ENCODE results near the gene SELENOO. TPM values are rescaled to one million over a fixed set of nuclear protein-coding genes. Genes with fewer than 3 reads are reported as not detected.

SELENOO gene
- total RNA-seq, 1 experiment from 2014 or later: 28.6 TPM

GRCh38 chr22:50178471-50178864 lies 22.3 kb upstream of the SELENOO start:
- BruUV-seq (replicated peaks): no TSS peak
- DNase-seq: no peak
- no peaks in the 10 kb centered on the region for H3K27me3 Mint-ChIP-seq (ENCODE audit: unreplicated experiment)
- H3K27ac Mint-ChIP-seq (ENCODE audit: unreplicated experiment): no peak overlapping the region
- no peak overlapping the region for H3K4me3 Mint-ChIP-seq (ENCODE audit: low read depth, unreplicated experiment)
- no peak for TF ChIP-seq CTCF (IDR thresholded peaks at IDR 0.05; ENCODE audit: unreplicated experiment)
- intact Hi-C loops (cut with micrococcal nuclease; ENCODE audit: unreplicated experiment): no loop called here
- peaks cover 12% of the 10 kb centered on the region for H3K36me3 Mint-ChIP-seq (ENCODE audit: insufficient read depth, unreplicated experiment)
- no peaks in the 10 kb centered on the region for H3K9me3 Mint-ChIP-seq (ENCODE audit: low read depth, unreplicated experiment)
- H3K4me1 Mint-ChIP-seq (ENCODE audit: low read depth, unreplicated experiment): no peaks in the 10 kb centered on the region
- CTCF ChIA-PET: no interaction called here

GRCh38 chr22:50178871-50179869 lies 21.6 kb upstream of the SELENOO start:
- Mint-ChIP-seq H3K36me3 (ENCODE audit: insufficient read depth, unreplicated experiment) (peaks cover 12% of the 10 kb centered on the region), H3K4me3 (ENCODE audit: low read depth, unreplicated experiment) (no peak overlapping the region), H3K4me1 (ENCODE audit: low read depth, unreplicated experiment) (no peaks in the 10 kb centered on the region), H3K9me3 (ENCODE audit: low read depth, unreplicated experiment) (no peaks in the 10 kb centered on the region), H3K27ac (ENCODE audit: unreplicated experiment) (no peak overlapping the region), H3K27me3 (ENCODE audit: unreplicated experiment) (no peaks in the 10 kb centered on the region)
- BruUV-seq (replicated peaks): no TSS peak
- DNase-seq: no peak
- no peak for TF ChIP-seq CTCF (IDR thresholded peaks at IDR 0.05; ENCODE audit: unreplicated experiment)
- intact Hi-C loops (cut with micrococcal nuclease; ENCODE audit: unreplicated experiment): no loop called here
- CTCF ChIA-PET: no interaction called here

GRCh38 chr22:50179937-50180726 lies 20.7 kb upstream of the SELENOO start:
- Mint-ChIP-seq H3K4me1 (ENCODE audit: low read depth, unreplicated experiment) (no peaks in the 10 kb centered on the region), H3K27ac (ENCODE audit: unreplicated experiment) (no peak overlapping the region), H3K9me3 (ENCODE audit: low read depth, unreplicated experiment) (no peaks in the 10 kb centered on the region), H3K27me3 (ENCODE audit: unreplicated experiment) (no peaks in the 10 kb centered on the region), H3K36me3 (ENCODE audit: insufficient read depth, unreplicated experiment) (peaks cover 12% of the 10 kb centered on the region), H3K4me3 (ENCODE audit: low read depth, unreplicated experiment) (no peak overlapping the region)
- DNase-seq: no peak
- TF ChIP-seq CTCF (IDR thresholded peaks at IDR 0.05; ENCODE audit: unreplicated experiment): no peak
- CTCF ChIA-PET: no interaction called here
- BruUV-seq (replicated peaks): no TSS peak
- intact Hi-C loops (cut with micrococcal nuclease; ENCODE audit: unreplicated experiment): no loop called here

- Mint-ChIP-seq H3K27ac (ENCODE audit: unreplicated experiment) (no peak overlapping the region), H3K27me3 (ENCODE audit: unreplicated experiment) (no peaks in the 10 kb centered on the region), H3K36me3 (ENCODE audit: insufficient read depth, unreplicated experiment) (peaks cover 20% of the 10 kb centered on the region), H3K4me1 (ENCODE audit: low read depth, unreplicated experiment) (no peaks in the 10 kb centered on the region), H3K4me3 (ENCODE audit: low read depth, unreplicated experiment) (no peak overlapping the region), H3K9me3 (ENCODE audit: low read depth, unreplicated experiment) (no peaks in the 10 kb centered on the region)
- intact Hi-C loops (cut with micrococcal nuclease; ENCODE audit: unreplicated experiment): no loop called here
- CTCF ChIA-PET: no interaction called here
- no TSS peak for BruUV-seq (replicated peaks)
- TF ChIP-seq CTCF (IDR thresholded peaks at IDR 0.05; ENCODE audit: unreplicated experiment): no peak
- DNase-seq: no peak
Observed at GRCh38 chr22:50180727-50181521, 19.9 kb upstream of the SELENOO start.

All from Calu3 (cell line).